PC-3 (cell line): ENCODE measurements around the gene MYOCD.

ENCODE experiments used
- CTCF ChIP-seq: fragments of 300-600 bp; sonication (generic); conservative IDR thresholded peaks from 2 replicates; pipeline ENCODE4 v1.5.1; 2017; ENCODE audit warnings: antibody characterized with exemption, low read depth, mild to moderate bottlenecking, low read length
- EZH2 ChIP-seq: fragments of 300-600 bp; sonication (generic); IDR thresholded peaks from one replicate; pipeline ENCODE4 v1.6.1; 2017; ENCODE audit warnings: antibody characterized with exemption, mild to moderate bottlenecking, low read length; ENCODE audit not compliant: unreplicated experiment
- EZH2phosphoT487 ChIP-seq: fragments of 300-600 bp; sonication (generic); IDR thresholded peaks from 2 replicates; pipeline ENCODE4 v1.6.1; 2018; ENCODE audit warnings: mild to moderate bottlenecking, antibody characterized with exemption, low read length, borderline replicate concordance

- TF ChIP-seq CTCF (no peak), EZH2phosphoT487 (no peak), EZH2 (no peak)
These were observed 47.1 kb upstream of the MYOCD start for GRCh38 chr17:12618557-12618956.
